Measurements from ENCODE around the gene SPOCK1.
"Not testable (repeated sequence)": the region's sequence is repeated elsewhere in the genome, so short reads cannot be mapped to it uniquely, and the experiment has no call there.

Gene SPOCK1

DNA sequence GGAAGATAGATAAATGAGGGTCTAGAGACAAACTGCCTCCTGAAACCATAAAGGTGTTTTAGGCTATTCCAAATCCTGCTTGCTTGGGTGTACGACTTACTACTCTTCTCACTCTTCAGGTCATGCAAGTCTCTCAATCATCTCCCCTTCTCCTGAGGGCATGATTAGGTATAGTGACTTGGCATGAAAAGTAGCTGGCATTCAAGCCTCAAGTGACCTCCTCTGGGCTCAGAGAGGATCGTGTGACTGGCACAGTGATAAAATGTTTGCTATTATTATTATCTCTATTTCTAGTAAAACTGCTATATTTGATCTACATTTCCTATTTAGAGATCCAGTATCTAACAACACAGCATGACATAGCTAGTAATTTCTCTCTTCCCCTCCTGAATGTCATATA lies 494.8 kb downstream of the SPOCK1 start:
- DNase-seq, result no peak

DNA sequence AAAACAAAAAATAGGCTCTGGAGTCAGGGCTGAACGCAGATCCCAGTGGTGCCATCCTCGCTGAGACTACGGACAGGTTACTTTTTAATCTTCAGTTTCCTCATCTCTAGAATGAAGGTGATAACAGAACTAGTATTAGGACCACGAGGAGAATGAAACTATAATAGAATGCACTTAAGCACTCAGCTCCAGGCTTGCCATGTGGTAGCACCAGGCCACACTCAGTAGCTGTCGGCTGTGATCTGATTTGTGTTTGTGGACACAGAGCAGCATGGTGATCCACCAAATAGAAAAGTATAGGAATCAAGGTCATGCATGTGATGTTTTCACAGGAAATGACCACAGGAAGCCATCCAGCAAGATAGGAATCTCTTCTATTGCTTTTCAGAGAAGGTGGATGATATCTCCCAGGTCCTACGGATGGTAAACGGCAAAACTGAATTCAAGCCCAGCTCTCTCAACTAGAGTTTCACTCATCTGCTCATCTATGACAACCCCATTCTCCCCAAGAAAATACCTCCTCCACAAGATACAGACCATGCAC lies 498.0 kb downstream of the SPOCK1 start:
- DNase-seq, result no peak

DNA sequence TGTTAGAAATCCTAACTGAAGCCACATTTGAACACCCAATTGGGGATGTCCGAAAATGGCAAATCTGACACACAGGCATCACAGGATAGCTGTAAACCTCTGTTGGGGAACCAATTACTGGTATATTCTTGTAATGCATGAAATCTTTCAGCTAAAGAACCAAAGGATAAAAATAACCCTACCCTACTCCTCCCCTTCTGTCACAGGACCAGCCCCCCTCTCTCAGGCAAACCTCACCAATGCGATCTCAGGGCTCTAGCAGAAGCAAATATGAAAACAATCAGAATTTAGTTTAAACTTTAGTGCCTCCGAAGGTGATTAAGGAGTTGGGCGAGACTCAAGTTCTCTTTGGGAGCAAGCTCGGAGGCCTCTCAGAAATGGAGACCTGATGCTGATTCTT lies 499.3 kb downstream of the SPOCK1 start:
- no peak for DNase-seq

DNA sequence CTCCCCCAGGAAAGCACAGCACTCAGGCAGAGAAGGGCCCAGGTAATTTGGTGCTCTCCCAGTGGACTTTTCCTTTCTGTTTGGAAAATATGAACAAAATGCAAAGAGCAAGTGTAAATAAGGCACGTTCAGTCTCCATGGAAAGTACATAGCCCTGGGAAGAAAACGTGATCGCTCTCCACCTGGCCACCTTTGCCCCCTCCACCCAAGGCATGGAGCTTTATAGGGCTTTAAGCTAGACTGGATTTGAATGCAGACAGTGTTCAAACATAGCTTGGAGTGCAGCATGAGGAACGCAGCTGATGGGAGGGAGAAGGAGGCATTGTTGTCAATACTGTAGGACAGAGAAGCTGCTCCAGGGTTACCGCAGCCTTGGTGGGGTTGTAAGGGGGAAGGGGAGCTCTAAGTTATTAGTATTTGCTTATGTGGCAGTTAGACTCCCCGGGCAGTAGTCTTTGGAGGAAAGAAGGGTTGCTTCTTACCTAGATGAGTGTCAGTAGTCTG lies 500.2 kb downstream of the SPOCK1 start:
- DNase-seq, result no peak

DNA sequence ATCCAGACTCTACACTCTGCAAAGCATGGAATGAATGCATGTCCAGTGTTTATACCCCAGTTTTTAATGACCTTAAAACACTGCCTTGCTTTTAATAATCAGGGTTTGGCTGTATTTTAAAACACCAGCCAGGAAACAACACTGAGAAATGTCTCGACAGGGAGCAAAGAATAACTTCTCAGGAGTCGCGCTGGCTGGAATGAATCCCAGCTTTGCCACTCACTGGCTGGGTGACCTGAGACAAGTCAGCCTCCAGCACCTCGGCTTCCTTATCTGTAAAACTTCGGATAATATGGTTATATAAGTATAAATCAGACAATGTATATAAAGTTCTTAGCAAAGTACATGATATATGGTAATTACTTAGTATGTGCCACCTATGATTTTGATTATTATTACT lies 505.0 kb downstream of the SPOCK1 start:
- DNase-seq, result no peak

DNA sequence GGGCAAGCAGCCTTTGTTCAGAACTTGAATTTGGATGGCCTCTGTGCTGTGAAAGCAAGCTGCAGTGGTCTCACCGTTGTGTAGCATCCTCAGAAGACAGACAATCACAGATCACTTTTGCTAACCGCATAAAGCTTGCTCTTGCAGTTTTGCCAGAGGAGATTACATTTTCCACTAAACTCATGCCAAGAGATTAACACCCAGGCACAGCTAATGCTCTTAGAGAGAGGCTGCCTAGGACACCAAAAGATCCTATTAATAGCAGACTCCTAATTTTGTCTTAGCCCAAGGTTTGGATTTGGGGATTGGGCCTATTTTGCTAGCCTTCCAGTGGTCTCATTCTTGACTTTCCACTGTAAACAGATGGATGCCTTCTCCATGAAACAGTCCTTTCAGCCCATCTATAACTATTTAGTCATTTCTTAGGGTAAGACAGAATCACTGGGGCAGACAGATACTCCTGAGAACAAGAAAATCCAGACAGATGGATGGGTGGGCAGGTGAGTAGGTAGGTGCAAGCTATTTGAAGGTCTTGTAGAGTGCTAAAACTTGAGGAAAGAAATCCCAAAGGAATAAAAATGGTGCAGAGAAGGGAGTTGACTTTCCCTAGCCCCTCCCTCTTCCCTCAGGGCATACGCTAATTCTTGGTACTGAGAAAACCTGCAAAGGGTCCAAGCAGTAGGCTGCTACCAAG lies 506.2 kb downstream of the SPOCK1 start:
- no peak for DNase-seq

DNA sequence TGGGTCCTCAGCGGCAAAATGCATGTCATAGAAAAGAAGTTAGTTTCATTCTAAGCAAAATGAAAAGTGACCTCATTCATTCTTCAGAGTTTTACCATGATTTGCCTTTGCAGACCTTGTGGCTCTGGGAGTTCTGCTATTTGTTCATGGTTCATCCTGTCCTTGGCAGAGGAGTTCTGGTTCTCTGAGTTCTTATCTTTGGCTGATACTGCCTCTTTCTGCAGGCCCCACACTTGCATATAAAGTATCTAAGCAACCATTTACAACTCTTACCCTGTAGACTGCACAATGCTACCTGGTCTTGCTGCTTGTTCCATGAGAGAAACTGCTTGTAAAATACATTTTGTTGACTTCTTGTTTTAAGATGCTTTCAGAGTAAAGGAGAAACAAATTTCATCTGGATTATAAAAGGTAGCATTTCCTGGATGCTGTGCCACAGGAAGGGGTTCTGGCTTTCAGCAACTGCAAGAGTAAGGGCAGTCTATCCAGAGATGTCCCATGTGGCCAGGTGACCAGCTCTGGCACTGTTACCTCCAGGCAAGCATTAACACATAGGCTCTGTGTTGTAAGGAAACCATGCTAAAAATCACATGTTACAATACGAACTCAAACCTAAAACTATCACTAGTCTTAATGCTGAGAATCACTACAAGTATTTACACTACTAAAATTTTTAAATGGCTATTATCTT lies 513.2 kb downstream of the SPOCK1 start:
- no peak for DNase-seq

DNA sequence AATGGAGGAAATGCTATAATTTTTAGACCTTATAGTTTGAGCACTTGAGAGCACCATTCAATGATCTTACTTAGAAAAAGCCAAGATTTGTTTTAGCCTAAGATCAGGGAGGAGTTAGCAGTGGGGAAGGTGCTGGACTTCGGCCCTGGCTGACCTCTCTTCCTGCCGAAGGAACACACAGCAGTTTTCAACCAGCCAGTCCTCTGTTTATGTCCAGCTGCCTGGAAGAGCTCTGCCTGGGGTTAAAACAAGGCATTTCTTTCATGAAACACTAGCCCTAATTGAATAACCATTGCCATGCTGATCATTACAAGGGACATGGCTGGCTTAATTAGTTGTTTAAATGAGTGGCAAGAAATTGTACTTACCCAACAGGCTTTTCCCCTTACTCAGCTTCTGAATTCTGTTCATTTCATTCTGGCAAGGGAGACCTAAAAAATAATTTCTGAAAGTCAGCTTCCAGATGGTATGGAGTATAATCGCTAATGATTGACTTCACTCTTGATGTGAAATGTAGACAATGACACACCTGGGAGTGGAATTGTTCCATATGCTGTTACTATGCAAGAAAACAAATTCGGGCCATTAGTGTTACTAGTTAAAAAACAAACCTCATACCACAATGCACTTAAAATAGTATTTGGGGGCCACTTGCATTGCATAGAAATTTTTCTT lies 514.2 kb downstream of the SPOCK1 start:
- DNase-seq, result no peak

DNA sequence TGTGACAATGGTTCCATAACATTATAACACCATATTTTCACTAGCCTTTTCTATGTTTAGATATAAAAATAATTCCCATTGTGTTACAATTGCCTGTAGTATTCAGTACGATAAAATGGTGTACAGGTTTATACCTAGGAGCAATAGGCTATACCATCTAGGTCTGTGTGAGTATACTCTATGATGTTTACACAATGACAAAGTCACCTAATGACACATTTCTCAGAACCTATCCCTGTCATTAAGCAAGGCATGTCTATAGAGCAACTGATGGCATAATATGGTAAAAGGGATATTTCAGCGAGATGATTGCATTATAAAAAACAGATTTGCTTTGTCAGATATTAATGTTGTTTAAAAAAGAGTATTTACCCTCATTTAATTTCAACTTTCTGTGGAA lies 517.2 kb downstream of the SPOCK1 start:
- DNase-seq, result no peak

DNA sequence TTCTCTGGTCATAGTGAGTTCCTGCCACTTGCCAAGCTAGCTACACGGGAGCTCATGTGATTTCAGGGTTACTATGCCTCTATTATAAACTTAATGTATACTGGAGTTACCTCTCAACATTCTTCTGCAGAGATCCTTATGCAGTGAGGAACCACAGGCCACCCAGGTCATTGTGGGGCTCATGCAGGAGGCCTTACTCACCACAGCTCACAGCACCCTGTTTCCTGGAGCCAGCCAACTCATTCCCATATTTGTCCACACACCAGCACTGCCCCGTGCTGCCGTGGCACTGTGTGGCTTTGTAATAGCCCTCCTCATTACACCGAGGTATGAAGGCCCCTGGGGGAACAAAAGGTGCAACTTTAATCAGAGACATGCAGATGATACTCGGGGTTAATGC lies 520.0 kb downstream of the SPOCK1 start:
- peak; percentile 9 for DNase-seq

DNA sequence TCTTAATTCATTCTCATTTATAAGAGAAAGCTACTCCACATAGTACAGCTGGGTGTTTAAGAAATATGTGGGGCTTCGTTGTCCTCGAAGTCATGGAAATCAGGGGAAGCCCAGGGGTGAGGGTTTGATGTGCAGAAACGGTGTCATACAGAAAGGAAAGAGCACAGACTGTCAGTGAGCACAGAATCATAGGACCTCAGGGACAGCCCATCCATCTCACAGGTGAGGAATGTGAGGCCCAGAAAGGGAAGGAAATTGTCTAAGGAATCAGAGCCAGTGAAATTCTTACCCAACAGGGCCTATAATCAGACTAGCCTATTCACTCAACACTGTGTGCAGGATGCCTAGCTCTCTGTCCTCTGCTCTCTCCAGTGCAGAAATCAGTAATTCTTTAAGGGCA lies 535.6 kb downstream of the SPOCK1 start:
- DNase-seq, result no peak

DNA sequence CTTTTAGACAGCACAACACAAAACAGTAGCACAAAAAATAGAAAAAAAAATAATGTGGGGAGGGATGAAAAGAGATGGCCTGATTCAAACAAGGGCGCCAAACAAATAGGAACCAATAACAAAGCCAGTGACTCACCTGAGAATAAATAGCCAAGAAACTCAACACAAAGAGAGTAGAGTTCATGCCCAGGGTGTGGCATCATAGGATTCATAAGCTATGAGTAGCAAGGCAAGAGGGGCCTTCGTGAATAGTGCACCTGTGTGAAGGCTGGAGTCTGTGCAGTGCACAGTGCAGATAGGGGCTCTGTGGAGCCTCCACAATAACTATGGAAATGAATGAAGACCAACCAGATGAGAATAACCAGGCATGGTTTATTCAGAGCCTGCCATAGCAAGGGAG lies 541.7 kb downstream of the SPOCK1 start:
- DNase-seq, result no peak

DNA sequence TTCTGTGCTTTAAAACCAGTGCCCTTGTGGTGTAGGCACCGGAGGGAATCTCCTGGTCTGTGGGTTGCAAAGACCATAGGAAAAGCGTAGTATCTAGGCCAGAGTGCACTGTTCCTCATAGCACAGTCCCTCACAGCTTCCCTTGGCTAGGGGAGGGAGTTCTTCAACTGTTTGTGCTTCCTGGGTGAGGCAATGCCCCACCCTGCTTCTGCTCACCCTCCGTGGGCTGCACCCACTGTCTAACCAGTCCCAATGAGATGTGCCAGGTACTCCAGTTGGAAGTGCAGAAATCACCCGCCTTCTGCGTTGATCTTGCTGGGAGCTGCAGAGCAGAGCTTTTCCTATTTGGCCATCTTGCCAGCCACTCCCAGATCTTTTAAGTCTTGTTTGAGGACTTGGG lies 545.0 kb downstream of the SPOCK1 start:
- not testable (repeated sequence) for DNase-seq

DNA sequence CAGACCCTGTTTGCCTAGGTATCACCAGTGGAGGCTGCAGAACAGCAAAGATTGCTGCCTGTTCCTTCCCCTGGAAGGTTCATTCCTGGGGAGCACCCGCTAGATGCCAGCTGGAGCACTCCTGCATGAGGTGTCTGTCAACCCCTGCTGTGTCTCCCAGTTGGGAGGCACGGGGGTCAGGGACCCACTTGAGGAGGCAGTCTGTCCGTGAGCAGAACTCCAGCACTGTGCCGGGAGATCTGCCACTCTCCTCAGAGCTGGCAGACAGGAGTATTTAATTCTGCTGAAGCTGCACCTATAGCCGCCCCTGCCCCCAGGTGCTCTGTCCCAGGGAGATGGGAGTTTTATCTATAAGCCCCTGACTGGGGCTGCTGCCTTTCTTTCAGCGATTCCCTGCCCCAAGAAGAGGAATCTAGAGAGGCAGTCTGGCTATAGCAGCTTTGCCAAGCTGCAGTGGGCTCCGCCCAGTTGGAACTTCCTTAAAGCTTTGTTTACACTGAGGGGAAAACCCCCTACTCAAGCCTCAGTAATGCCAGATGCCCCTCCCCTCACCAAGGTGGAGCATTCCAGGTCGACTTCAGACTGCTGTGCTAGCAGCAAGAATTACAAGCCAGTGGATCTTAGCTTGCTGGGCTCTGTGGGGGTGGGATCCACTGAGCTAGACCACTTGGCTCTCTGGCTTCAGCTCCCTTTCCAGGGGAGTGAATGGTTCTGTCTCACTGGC lies 545.6 kb downstream of the SPOCK1 start:
- DNase-seq, result not testable (repeated sequence)

DNA sequence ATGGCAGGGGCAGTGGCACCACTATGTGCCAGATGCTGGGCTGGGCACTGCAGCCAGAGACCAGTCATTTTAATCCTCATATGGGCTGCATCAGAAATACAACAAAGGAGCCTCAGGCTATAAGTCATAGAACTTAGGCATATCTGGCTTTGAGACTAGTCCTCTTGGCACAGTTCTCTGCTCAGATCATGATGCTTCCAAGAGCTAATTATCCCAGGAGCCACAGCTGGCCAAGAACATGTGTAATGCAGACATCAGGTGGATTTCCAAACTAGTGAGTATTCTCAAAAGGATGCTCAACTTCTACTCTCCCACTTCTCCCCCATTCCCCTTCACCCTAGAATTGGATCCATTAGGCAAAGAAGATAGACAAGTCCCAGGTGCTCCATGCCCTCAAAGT lies 571.6 kb downstream of the SPOCK1 start:
- no peak for DNase-seq

DNA sequence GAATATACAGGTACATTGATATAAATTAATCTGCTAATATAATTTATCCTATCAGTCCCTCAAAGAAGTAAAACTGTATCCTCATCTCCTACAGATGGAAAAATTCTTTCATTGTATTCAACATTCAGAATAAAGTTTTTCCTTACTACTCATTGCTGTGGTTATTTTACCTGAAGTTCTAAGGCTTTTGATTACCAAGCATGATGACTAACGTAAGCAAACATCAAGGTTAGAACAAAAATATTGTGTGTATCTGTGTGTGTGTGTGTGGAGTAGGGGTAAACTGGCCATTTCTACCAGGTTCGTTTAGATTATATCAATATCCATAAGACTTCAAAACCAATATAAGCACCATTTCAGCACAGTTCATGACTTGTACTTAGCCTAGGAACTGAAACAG lies 573.1 kb downstream of the SPOCK1 start:
- no peak for DNase-seq

All from fibroblast of skin of abdomen (primary cell).